DND-41 (cell line): ENCODE data around the gene MOB3C.

ENCODE experiments used
- EZH2 ChIP-seq: IDR thresholded peaks from 3 replicates; pipeline ENCODE4 v1.6.1; 2012; ENCODE audit warnings: borderline replicate concordance, low read depth, mild to moderate bottlenecking, moderate library complexity, low read length, inconsistent platforms; ENCODE audit not compliant: severe bottlenecking
- TF ChIP-seq, protein P1 (sequence below): IDR thresholded peaks from 2 replicates; pipeline ENCODE4 v1.5.1; 2012; ENCODE audit warnings: borderline replicate concordance, low read length, moderate library complexity, mild to moderate bottlenecking; ENCODE audit not compliant: poor library complexity, severe bottlenecking; ENCODE audit errors: extremely low read depth

DNA sequence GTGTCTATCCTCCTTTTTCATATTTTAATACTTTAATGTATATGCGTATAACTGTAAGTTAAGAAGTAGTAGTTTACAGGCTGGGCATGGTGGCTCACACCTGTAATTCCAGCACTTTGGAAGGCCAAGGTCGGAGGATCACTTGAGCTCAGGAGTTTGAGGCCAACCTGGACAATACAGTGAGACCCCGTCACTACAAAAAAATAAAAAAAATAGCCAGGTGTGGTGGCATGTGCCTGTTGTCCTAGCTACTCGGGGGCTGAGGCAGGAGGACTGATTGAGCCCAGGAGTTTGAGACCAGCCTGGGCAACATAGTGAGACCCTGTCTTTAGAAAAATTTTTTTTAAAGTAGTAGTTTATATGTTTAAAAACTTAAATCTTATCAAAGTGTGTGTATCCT lies 29.2 kb upstream of the MOB3C start:
- no peak for TF ChIP-seq EZH2
- TF ChIP-seq, protein P1, sequence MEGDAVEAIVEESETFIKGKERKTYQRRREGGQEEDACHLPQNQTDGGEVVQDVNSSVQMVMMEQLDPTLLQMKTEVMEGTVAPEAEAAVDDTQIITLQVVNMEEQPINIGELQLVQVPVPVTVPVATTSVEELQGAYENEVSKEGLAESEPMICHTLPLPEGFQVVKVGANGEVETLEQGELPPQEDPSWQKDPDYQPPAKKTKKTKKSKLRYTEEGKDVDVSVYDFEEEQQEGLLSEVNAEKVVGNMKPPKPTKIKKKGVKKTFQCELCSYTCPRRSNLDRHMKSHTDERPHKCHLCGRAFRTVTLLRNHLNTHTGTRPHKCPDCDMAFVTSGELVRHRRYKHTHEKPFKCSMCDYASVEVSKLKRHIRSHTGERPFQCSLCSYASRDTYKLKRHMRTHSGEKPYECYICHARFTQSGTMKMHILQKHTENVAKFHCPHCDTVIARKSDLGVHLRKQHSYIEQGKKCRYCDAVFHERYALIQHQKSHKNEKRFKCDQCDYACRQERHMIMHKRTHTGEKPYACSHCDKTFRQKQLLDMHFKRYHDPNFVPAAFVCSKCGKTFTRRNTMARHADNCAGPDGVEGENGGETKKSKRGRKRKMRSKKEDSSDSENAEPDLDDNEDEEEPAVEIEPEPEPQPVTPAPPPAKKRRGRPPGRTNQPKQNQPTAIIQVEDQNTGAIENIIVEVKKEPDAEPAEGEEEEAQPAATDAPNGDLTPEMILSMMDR: no peak
